ENCODE measurements around the gene SLC4A4. TPM values are rescaled to one million over a fixed set of nuclear protein-coding genes. Genes with fewer than 3 reads are reported as not detected.

Gene SLC4A4
- total RNA-seq, 2 donors from 2014 or later = 21.7 to 27.3 TPM

GRCh38 chr4:71609651-71610050, 270.8 kb downstream of the SLC4A4 start:
- H3K4me1 ChIP-seq = no peaks in the 10 kb centered on the region
- H3K36me3 ChIP-seq = no peaks in the 10 kb centered on the region
- no peaks in the 10 kb centered on the region for H3K27me3 ChIP-seq
- no peaks in the 10 kb centered on the region for H3K9me3 ChIP-seq
- DNase-seq (ENCODE audit: low spot score) = no peak
- no peak for TF ChIP-seq CTCF (IDR thresholded peaks at IDR 0.05)
- H3K27ac ChIP-seq = no peak overlapping the region
- H3K4me3 ChIP-seq = no peak overlapping the region

- H3K27ac ChIP-seq = no peak overlapping the region
- TF ChIP-seq CTCF (IDR thresholded peaks at IDR 0.05) = no peak
- no peaks in the 10 kb centered on the region for H3K27me3 ChIP-seq
- H3K9me3 ChIP-seq = no peaks in the 10 kb centered on the region
- H3K4me1 ChIP-seq = no peaks in the 10 kb centered on the region
- H3K36me3 ChIP-seq = no peaks in the 10 kb centered on the region
- no peak overlapping the region for H3K4me3 ChIP-seq
- DNase-seq (ENCODE audit: low spot score) = no peak
Observed at GRCh38 chr4:71614621-71615020, 275.8 kb downstream of the SLC4A4 start.

- no peak overlapping the region for H3K4me3 ChIP-seq
- no peak for TF ChIP-seq CTCF (IDR thresholded peaks at IDR 0.05)
- no peaks in the 10 kb centered on the region for H3K36me3 ChIP-seq
- H3K27ac ChIP-seq = no peak overlapping the region
- DNase-seq (ENCODE audit: low spot score) = no peak
- peaks cover 0 to 7% of the 10 kb centered on the region in 2 donors for H3K9me3 ChIP-seq
- no peaks in the 10 kb centered on the region for H3K27me3 ChIP-seq
- H3K4me1 ChIP-seq = no peaks in the 10 kb centered on the region
Observed at GRCh38 chr4:71616168-71616811, 277.5 kb downstream of the SLC4A4 start.
